Hematopoietic multipotent progenitor cell treated with erythropoietin and hydrocortisone succinate and interleukin-3 and kit ligand, for 15 days (in vitro differentiated cells): ENCODE results near the gene WNT6.

Experiments
- DNase-seq: peaks from one replicate; pipeline ENCODE4 v3.0.0-alpha.2; 2015; ENCODE audit warnings: low spot score

WNT6 gene

DNA sequence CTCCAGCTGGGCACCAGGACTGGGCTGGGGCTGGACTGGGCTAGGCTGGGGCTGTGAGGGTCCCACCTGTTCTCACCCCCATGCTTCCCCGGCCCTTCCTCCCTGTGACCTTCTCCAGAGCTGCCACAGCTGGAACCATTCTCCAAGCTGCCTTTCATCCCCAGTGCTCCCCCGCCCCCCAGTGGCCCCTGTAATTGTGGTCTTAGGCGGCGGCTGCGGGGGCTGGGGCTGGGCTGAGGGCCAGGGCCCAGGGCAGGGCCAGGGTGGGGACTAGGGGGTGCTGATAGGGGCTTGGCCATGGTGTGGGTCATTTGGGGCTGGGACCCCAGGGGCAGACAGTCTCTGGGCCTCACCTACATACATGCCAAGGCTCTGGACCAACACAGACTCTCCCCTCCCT is 18.3 kb downstream of the WNT6 start:
- no peak for DNase-seq

DNA sequence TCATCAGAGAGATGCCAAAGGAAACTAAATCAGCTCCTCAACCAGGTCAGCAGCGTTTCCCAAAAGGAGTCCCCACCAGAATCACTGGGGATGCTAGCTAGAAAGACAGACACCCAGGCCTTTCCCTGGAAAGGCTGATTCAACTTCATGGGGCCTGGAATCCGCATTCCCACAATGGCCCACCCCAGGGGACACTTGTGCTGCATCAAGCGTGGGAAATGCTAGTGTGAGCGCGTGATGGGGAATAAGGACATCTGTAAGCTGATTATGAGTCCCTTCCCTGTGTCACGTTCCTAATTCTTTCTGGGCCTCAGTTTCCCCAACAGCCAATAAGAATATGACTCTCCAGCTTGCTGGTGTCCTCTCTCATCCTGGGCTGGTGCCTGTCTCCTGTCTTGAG is 18.9 kb downstream of the WNT6 start:
- no peak for DNase-seq

DNA sequence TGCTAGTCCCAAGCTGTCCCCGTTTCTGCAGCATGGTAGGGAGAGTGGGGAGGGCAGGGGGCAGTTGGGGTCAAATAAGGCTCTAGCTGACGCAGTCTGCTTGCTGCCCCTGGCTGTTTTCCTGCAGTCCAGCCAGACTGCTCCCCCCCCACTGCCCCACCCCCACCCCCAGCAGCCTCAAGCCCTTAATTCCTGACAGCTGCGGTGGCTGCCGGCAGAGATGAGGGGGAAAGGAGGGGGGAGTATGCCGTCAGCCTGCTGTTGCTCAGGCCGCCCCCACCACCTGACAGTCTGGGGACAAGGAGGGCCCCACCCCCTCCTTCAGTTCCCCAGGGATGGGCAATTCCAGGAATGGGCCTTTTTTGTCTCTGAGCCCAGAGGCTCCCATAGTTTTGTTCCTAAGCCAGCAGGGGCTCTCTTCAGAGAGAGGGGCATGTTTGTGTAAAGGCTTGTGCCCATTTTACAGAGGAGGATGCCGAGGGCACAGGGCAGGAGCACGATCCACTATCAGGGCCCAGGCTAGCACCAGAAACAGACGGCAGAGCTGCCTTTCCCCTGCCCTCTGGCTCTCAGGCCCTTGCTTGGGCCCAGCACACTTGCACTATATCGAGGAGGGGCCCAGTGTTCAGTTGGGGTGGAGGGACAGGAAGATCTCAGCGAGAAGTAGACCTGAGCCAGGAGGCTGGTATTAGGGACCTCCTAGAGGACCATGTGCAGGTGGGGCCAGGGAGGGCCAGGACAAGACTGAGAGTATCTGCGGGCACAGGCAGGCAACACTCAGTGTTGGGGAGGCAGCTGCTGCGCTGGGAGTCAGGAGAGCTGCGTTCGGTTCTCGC is 19.5 kb downstream of the WNT6 start:
- DNase-seq: no peak

DNA sequence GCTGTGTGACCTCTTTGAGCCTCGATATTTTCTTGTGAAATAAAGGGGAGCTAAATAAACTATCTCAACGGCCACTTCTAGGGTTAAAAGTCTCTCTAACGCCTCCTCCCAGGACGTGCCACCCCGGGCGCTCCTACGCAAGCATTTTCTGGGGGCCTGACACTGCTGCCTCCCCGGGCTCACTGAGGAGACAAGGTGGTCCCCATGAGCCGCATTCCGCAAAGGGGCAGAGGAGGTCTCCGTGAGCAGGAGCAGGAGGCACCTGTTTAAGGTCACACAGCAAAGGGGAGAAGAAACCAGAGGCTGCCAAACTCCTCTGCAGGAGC is 20.1 kb downstream of the WNT6 start:
- no peak for DNase-seq

DNA sequence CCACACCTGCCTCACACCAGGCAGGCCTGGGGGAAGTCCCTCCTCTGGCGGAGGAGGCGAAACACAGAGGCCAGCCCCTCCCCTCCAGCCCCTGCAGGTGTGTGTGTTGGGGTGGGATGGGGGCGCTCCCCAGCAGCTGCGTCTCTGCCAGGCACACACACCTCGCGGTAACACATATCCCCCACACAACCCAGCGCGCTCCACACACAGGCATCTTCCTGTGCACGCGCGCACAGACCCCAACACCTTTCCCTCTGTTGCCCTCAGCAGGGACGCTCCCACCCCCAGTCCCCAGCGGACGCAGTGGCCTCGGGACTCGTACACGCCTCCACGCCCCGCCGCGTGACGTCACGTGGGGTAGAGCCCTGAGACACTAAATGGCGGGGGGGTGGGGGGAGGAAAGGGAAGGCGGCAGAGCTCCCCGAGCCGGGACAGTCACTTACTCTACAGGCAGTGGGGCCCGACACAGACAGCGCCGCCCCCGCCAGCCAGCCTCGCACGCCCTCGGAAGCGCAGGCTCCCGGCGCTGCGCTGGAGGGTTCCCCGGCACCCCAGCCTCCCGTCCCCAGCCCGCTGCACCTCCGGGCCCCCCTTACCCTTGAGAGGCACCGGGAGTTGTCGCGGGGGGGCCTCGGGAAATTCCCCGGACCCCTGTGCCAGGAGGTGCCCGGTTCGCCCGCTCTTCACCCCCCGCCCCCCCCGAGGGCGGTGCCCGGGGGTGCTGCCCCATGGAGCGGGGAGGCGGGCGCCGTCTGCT is 20.7 kb downstream of the WNT6 start, which contains the start of gene WNT10A:
TSS of gene WNT10A (plus strand) at position 751 of the 757 bp plus-strand sequence. CDS start 144 bp downstream, outside the sequence.
- no peak for DNase-seq

DNA sequence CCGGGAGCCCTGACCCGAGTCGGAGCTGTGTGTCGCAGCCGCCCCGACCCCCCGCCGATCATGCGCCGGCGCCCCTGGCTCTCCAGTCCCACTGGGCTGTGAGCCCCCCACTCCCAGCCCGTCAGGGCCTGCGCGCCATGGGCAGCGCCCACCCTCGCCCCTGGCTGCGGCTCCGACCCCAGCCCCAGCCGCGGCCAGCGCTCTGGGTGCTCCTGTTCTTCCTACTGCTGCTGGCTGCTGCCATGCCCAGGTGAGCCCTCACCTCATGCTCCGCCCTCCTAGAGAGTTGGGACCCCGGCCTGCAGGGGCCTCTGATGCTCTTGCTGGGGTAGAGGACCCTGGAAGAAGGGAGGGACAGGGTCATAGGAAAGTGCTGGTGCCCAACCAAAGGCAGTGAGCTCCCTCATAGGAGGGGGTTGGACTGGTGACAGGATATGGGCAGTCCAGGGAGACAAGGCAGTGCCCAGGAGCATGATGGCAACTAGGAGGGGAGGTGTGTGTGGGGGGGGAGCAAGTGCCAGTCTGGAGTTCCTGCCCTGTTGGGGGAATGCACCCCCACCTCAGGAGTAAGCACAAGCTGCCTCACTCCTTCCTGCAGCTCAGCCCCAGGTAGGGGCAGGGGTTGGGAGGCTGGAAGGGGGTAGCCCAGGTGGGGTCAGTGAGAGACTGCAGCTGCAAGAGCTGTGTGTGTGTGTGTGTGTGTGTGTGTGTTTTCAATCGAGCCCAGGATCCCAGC is 21.4 kb downstream of the WNT6 start:
- no peak for DNase-seq

DNA sequence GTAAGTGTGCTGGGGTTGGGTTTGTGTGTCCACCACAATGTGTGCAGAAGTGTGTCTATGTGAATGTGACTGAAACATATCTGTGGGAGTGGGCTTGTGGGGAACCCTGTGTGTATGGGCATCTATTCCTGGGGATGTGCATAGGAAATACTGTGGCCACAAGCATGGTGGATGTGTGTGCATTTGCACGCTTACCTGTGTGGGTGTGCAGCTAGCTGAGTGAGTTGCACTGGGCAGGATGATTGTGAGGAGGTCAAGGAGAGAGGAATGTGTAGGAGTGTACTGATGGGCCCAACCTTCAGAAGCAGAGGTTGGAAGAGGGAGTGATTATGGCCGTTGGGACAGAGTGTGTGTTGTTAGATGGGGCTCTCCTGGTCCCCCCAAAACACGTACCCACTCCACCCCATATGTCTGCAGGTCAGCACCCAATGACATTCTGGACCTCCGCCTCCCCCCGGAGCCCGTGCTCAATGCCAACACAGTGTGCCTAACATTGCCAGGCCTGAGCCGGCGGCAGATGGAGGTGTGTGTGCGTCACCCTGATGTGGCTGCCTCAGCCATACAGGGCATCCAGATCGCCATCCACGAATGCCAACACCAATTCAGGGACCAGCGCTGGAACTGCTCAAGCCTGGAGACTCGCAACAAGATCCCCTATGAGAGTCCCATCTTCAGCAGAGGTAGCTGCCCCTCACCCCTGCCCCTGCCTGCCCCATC is 22.3 kb downstream of the WNT6 start:
- no peak for DNase-seq

- no peak for DNase-seq
Measured at GRCh38 chr2:218882461-218882816, 22.8 kb downstream of the WNT6 start.

DNA sequence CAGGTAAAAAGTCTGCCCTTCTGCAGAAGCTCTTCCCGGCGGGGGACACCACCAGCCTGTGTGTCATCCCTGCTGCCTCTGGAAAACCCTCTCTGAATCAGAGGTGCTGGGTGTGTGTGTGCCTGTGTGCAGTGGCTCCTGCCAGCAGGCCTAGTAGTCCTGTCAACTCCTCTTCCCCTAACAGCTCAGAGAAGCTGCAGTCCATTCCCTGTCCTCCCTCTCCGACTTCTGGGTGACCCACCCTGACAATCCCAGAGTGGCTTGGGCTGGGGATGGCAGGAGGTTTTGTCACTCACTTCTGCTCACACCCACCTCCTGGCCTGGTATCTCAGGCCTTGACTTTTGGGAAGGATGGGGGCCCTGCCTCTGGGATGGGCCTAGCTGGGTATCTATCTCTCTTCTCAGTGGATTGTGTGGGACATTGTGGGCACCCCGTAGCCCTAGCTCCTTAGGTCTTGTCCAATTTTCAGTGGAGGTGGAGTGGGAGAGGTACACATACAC is 23.3 kb downstream of the WNT6 start:
- no peak for DNase-seq

- no peak for DNase-seq
Measured at GRCh38 chr2:218883491-218884490, 24.2 kb downstream of the WNT6 start.

GRCh38 chr2:218884519-218884918 is 24.9 kb downstream of the WNT6 start:
- no peak for DNase-seq

GRCh38 chr2:218885981-218886947 is 26.7 kb downstream of the WNT6 start:
- no peak for DNase-seq

GRCh38 chr2:218887079-218887478 is 27.5 kb downstream of the WNT6 start:
- DNase-seq: no peak

DNA sequence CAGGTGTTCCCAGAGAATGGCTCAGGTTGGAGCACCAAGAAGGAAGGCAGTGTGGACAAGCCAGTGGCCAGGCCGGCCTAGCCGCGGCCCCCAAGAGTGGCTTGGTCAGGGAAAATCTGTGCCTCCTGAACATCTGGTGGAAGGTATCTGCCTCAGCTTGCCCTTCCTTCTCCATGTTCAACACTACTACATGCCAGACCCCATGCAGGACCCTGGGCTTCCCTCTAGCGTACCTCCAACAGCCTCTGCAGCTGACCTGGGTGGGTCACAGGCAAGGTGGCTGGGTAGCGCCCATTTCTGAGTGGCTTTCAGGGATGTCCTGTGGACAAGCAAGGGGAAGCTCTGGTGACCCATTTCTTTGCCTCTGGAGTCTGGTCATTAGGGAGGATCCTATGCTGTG is 28.7 kb downstream of the WNT6 start:
- no peak for DNase-seq

DNA sequence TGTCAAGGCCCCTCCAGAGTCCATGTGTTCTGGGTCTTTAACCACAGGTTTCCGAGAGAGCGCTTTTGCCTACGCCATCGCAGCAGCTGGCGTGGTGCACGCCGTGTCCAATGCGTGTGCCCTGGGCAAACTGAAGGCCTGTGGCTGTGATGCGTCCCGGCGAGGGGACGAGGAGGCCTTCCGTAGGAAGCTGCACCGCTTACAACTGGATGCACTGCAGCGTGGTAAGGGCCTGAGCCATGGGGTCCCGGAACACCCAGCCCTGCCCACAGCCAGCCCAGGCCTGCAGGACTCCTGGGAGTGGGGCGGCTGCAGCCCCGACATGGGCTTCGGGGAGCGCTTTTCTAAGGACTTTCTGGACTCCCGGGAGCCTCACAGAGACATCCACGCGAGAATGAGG is 30.3 kb downstream of the WNT6 start:
- no peak for DNase-seq

DNA sequence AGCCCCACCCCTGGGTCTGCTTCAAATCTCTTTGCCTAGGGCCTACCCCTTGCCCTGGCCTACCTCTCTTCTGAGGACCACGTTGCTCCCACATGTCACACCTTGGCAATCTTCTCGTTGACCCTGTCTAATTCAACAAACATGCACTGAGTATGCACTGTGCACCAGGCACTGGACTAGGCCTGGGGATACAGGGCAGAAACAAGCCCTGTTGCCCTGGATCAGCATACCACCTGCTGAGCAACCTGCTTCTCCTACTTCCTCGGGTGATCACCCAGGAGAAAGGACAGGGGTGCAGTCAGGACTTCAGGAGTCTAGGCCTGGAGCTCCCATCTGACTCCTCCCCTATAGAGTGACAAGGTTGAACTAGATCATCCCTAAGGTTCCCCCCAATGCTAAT is 30.8 kb downstream of the WNT6 start:
- no peak for DNase-seq

GRCh38 chr2:218891275-218892135 is 31.9 kb downstream of the WNT6 start:
- no peak for DNase-seq

- DNase-seq: peak; percentile 39
Measured at GRCh38 chr2:218892693-218893348, 33.2 kb downstream of the WNT6 start.
